Ramos (cell line): ENCODE measurements around the gene MAP3K2.

Source experiments
- in situ Hi-C: fragments of 300-500 bp; cut with MboI; formaldehyde crosslinking; loops from one replicate; pipeline ENCODE4 v1.14.3; 2022; ENCODE audit warnings: low sequenced_read_pairs; ENCODE audit not compliant: unreplicated experiment

The MAP3K2 gene

DNA sequence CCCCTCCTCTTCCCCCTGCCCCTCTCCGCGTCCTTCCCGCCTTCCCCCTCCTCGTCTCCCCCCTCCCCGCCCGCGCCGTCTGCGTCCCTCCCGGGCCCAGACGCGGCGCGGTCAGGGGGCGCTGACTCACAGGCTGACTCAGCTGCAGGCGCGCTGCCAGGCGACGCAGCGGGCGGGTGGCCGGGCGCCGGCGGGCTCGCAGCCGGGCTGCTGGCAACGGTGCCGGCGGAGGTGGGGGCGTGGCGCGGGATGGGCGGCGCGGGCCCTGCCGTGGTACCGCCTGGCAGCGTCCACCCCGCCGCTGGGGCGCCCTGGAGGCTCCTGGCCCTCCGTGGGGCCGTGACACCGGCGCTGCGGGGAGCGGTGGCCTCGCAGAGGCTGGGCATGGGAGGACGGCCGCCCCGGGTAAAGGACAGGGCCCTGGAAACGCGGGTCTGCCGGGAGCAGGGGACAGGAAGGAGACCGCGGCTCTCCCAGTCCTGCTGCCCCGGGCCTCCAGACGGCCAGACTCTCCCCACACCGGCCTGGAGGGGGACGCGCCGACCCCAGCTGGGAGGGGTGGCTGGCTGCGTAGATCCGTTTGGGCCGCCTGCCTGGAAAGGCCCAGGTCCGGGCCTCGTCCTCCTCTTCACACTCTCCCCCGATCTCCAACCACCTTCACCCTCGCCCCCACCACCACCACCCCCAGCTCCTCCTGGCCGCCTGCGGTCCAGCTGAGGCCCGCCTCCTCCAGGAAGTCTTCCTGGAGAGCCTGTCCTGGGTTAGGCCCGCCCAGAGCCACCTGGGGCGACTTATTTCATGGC, 20.4 kb upstream of the MAP3K2 start:
- in situ Hi-C loops: no loop called here

- in situ Hi-C loops: no loop called here
Observed at GRCh38 chr2:127407661-127408003, 19.9 kb upstream of the MAP3K2 start.

DNA sequence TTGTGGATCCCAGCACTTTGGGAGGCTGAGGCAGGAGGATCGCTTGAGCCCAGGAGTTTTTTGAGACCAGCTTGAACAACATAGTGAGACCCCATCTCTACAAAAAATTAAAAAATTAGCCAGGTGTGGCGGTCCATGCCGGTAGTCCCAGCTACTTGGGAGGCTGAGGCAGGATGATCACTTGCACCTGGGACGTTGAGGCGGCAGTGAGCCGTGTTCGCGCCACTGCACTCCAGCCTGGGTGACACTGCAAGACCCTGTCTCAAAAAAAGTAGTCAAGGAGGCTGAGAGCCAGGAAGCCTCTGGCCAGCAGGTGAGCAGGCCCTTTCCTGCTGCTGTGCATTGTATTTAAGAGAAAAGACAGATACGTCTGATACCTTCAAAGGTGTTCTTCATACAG, 19.3 kb upstream of the MAP3K2 start:
- in situ Hi-C loops: no loop called here

DNA sequence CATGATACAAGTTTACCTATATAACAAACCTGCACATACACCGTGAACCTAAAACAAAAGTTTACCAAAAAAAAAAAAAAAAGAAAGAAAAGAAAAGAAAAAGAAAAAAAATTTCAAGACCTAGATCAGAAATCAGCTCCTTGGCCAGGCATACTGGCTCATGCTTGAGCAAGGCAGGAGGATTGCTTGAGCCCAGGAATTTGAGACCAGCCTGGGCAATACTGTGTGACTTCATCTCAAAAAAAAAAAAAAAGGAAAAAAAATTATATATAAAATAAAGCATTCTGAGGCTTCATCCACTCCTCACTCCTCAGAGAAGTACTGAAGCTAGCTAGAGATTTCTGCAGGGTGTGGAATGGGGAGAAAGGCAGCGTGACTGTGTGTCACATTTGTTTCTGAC, 18.7 kb upstream of the MAP3K2 start:
- in situ Hi-C loops: no loop called here

- in situ Hi-C loops: no loop called here
Observed at GRCh38 chr2:127405255-127405610, 17.5 kb upstream of the MAP3K2 start.

- in situ Hi-C loops: no loop called here
Observed at GRCh38 chr2:127404466-127405254, 16.9 kb upstream of the MAP3K2 start.

DNA sequence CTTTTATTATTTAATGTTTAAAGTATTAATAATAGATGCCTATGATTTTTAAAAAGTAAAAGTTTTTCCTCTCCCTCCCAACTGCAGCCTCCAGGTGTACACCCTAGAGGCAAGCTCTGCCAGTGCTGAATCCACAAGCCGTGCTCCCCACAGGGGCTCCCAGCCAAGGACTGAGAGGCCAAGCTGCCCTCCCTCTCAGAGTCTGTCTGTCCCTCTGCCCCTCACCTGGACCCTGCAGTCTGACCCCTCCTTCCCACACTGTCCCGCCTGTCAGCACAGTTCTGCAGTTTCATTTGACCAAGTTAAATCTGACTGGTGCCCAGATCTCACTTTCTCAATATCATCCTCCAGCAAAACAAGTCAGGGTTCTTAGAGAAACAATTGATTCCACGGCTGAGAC, 15.7 kb upstream of the MAP3K2 start:
- in situ Hi-C loops: no loop called here

- in situ Hi-C loops: no loop called here
Observed at GRCh38 chr2:127401757-127402695, 14.3 kb upstream of the MAP3K2 start.

DNA sequence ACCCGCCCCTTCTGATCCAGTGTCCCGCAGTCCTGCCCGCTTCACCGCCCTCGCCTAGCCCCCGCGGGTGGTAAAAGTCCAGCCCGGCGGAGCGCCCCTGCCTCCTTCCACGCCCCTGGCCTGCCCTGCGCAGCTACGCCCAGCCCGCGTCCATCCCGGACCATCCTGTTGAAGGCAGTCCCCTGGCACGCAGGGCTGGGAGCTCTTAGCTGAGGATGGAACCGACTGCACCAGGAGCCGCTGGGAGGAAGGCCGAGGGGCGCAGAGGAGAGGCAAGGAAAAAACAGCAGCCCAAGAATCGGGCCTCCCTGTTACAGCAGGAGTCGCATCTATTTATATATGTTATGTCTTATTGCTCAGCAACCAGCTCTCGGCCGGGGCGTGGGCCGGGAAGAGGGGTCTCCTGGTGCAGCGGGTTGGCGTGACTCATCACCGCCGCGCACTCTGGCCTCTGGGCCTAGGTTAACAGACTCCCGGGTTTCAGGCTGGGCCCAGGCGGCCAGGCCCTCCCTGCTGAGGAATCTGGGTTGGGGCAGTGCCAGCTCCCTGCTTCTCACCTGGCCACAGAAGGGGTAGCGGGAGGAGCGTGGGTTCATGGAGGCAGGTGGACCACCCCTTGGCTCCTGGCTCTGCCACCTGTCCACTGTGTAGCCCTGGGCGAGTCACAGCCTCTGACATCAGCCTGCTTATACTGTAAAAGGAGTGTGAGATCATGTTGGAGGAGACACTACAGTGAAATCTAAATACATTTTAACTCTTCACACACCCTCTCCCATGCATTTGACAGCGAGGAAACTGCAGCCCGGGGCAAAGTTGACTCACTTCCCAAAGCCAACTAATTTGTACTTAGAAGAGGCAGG, 13.4 kb upstream of the MAP3K2 start:
- in situ Hi-C loops: no loop called here

GRCh38 chr2:127400533-127400896, 12.7 kb upstream of the MAP3K2 start:
- in situ Hi-C loops: no loop called here

GRCh38 chr2:127398239-127398590, 10.4 kb upstream of the MAP3K2 start:
- in situ Hi-C loops: no loop called here

- in situ Hi-C loops: no loop called here
Observed at GRCh38 chr2:127397568-127398238, 9.9 kb upstream of the MAP3K2 start.

DNA sequence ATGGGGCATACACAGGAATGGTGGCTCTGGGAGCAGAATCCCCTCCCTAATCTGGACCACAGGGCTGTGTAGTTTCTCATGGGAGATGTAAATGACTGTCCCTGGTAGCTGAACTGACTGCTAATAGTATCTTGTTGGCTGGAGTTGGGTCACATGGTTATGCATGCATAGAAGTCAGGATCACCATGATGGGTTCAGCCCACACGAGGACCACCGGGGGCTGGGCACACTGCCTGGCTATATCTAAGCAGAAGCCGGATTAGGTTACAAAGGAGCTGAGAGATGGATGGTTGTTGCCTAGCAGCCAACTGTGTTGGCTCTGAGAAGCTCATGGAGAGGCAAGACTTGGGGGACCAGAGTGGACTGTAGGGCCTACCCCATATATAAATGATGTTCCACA, 6.7 kb upstream of the MAP3K2 start:
- in situ Hi-C loops: no loop called here

GRCh38 chr2:127392828-127393578, 5.2 kb upstream of the MAP3K2 start:
- in situ Hi-C loops: no loop called here

- in situ Hi-C loops: no loop called here
Observed at GRCh38 chr2:127392133-127392827, 4.5 kb upstream of the MAP3K2 start.

- in situ Hi-C loops: no loop called here
Observed at GRCh38 chr2:127389778-127390435, 2.1 kb upstream of the MAP3K2 start.

- in situ Hi-C loops: no loop called here
Observed at GRCh38 chr2:127388423-127389164, 819 bp upstream of the MAP3K2 start.
